SJSA1 (cell line): ENCODE measurements around the gene WHRN. TPM values are rescaled to one million over a fixed set of nuclear protein-coding genes. Genes with fewer than 3 reads are reported as not detected.

Experiments used
- DNase-seq, 2 experiments: peaks; one replicate each; pipeline ENCODE4 v3.0.0-alpha.2; 2015 to 2020; ENCODE audit warnings: low spot score in 2 of 2, low read depth in 1 of 2
- H3K27ac ChIP-seq: fragments of 250-450 bp; sonication (Bioruptor Pico); 2 replicates; pipeline ENCODE4 v1.5.1; 2020; ENCODE audit warnings: mild to moderate bottlenecking, moderate library complexity
- H3K27me3 ChIP-seq: fragments of 250-450 bp; sonication (Bioruptor Pico); replicated peaks from 2 replicates; pipeline ENCODE4 v1.5.1; 2020; ENCODE audit warnings: mild to moderate bottlenecking, moderate library complexity
- H3K36me3 ChIP-seq: fragments of 250-450 bp; sonication (Bioruptor Pico); 2 replicates; pipeline ENCODE4 v1.5.1; 2020; ENCODE audit warnings: mild to moderate bottlenecking
- H3K4me1 ChIP-seq: fragments of 250-450 bp; sonication (Bioruptor Pico); replicated peaks from 2 replicates; pipeline ENCODE4 v1.6.1; 2021; ENCODE audit warnings: mild to moderate bottlenecking
- H3K4me3 ChIP-seq: fragments of 250-450 bp; sonication (Bioruptor Pico); 2 replicates; pipeline ENCODE4 v1.5.1; 2020; ENCODE audit warnings: mild to moderate bottlenecking
- H3K9me3 ChIP-seq: fragments of 250-450 bp; sonication (Bioruptor Pico); replicated peaks from 2 replicates; pipeline ENCODE4 v1.5.1; 2020; ENCODE audit warnings: mild to moderate bottlenecking
- total RNA-seq: library from RNA; depleted of rRNA; stranded (reverse); fragments of >200 nt; shearing (Covaris generic); gene quantifications from 2 replicates; pipeline ENCODE4 v1.2.3, GENCODE V29; 2014

The WHRN gene
- total RNA-seq, 1 experiment from 2014 or later: 1.4 TPM

- Histone ChIP-seq H3K4me3 (no peak overlapping the region), H3K27ac (no peak overlapping the region), H3K9me3 (no peaks in the 10 kb centered on the region), H3K27me3 (no peaks in the 10 kb centered on the region), H3K36me3 (no peaks in the 10 kb centered on the region), H3K4me1 (peaks cover 3% of the 10 kb centered on the region)
- no peak for DNase-seq
These were observed 102.0 kb downstream of the WHRN start for GRCh38 chr9:114403153-114403756.

- H3K36me3 ChIP-seq: no peaks in the 10 kb centered on the region
- H3K27me3 ChIP-seq: no peaks in the 10 kb centered on the region
- H3K27ac ChIP-seq: no peak overlapping the region
- H3K9me3 ChIP-seq: no peaks in the 10 kb centered on the region
- peaks cover 7% of the 10 kb centered on the region for H3K4me1 ChIP-seq
- DNase-seq: no peak
- H3K4me3 ChIP-seq: no peak overlapping the region
These were observed 103.9 kb downstream of the WHRN start for GRCh38 chr9:114401344-114401743.

GRCh38 chr9:114400772-114401171 lies 104.5 kb downstream of the WHRN start:
- DNase-seq: no peak
- H3K4me1 ChIP-seq: peaks cover 7% of the 10 kb centered on the region
- H3K27ac ChIP-seq: no peak overlapping the region
- no peaks in the 10 kb centered on the region for H3K27me3 ChIP-seq
- H3K4me3 ChIP-seq: no peak overlapping the region
- H3K9me3 ChIP-seq: no peaks in the 10 kb centered on the region
- no peaks in the 10 kb centered on the region for H3K36me3 ChIP-seq

- no peaks in the 10 kb centered on the region for H3K36me3 ChIP-seq
- H3K4me3 ChIP-seq: no peak overlapping the region
- no peak for DNase-seq
- H3K27ac ChIP-seq: no peak overlapping the region
- H3K9me3 ChIP-seq: no peaks in the 10 kb centered on the region
- peaks cover 7% of the 10 kb centered on the region for H3K4me1 ChIP-seq
- no peaks in the 10 kb centered on the region for H3K27me3 ChIP-seq
These were observed 105.1 kb downstream of the WHRN start for GRCh38 chr9:114400219-114400618.

- Histone ChIP-seq H3K4me1 (peaks cover 7% of the 10 kb centered on the region), H3K4me3 (no peak overlapping the region), H3K27me3 (no peaks in the 10 kb centered on the region), H3K36me3 (no peaks in the 10 kb centered on the region), H3K9me3 (no peaks in the 10 kb centered on the region), H3K27ac (no peak overlapping the region)
- DNase-seq: no peak
These were observed 105.9 kb downstream of the WHRN start for GRCh38 chr9:114399381-114399780.

- no peaks in the 10 kb centered on the region for H3K27me3 ChIP-seq
- peak; percentile 86 to 93 for DNase-seq
- H3K9me3 ChIP-seq: no peaks in the 10 kb centered on the region
- peaks cover 7% of the 10 kb centered on the region for H3K4me1 ChIP-seq
- peak overlapping the region; percentile 41; the same call in 1 of the 2 replicates for H3K27ac ChIP-seq
- H3K4me3 ChIP-seq: peak overlapping the region; percentile 63
- no peaks in the 10 kb centered on the region for H3K36me3 ChIP-seq
These were observed 107.2 kb downstream of the WHRN start for GRCh38 chr9:114397848-114398605.

GRCh38 chr9:114397219-114397847 lies 107.9 kb downstream of the WHRN start:
- Histone ChIP-seq H3K27me3 (no peaks in the 10 kb centered on the region), H3K27ac (no peak overlapping the region), H3K9me3 (no peaks in the 10 kb centered on the region), H3K36me3 (no peaks in the 10 kb centered on the region), H3K4me3 (peak overlapping the region; percentile 63), H3K4me1 (peaks cover 7% of the 10 kb centered on the region)
- DNase-seq: no peak

GRCh38 chr9:114396558-114397218 lies 108.6 kb downstream of the WHRN start:
- Histone ChIP-seq H3K27me3 (no peaks in the 10 kb centered on the region), H3K9me3 (no peaks in the 10 kb centered on the region), H3K4me3 (no peak overlapping the region), H3K36me3 (no peaks in the 10 kb centered on the region), H3K4me1 (peaks cover 7% of the 10 kb centered on the region), H3K27ac (no peak overlapping the region)
- DNase-seq: no peak

GRCh38 chr9:114395768-114396167 lies 109.5 kb downstream of the WHRN start:
- no peak for DNase-seq
- no peaks in the 10 kb centered on the region for H3K9me3 ChIP-seq
- H3K4me1 ChIP-seq: peaks cover 7% of the 10 kb centered on the region
- no peaks in the 10 kb centered on the region for H3K27me3 ChIP-seq
- no peak overlapping the region for H3K27ac ChIP-seq
- no peak overlapping the region for H3K4me3 ChIP-seq
- no peaks in the 10 kb centered on the region for H3K36me3 ChIP-seq

GRCh38 chr9:114395334-114395617 lies 110.0 kb downstream of the WHRN start:
- no peak for DNase-seq
- H3K4me3 ChIP-seq: no peak overlapping the region
- no peaks in the 10 kb centered on the region for H3K9me3 ChIP-seq
- no peaks in the 10 kb centered on the region for H3K27me3 ChIP-seq
- H3K27ac ChIP-seq: no peak overlapping the region
- no peaks in the 10 kb centered on the region for H3K36me3 ChIP-seq
- H3K4me1 ChIP-seq: peaks cover 7% of the 10 kb centered on the region

- Histone ChIP-seq H3K27me3 (no peaks in the 10 kb centered on the region), H3K9me3 (no peaks in the 10 kb centered on the region), H3K36me3 (no peaks in the 10 kb centered on the region), H3K4me3 (no peak overlapping the region), H3K27ac (no peak overlapping the region), H3K4me1 (peaks cover 7% of the 10 kb centered on the region)
- DNase-seq: no peak
These were observed 110.5 kb downstream of the WHRN start for GRCh38 chr9:114394523-114395333.

GRCh38 chr9:114392749-114393112 lies 112.5 kb downstream of the WHRN start:
- no peak overlapping the region for H3K4me3 ChIP-seq
- peaks cover 11% of the 10 kb centered on the region for H3K4me1 ChIP-seq
- no peak for DNase-seq

GRCh38 chr9:114390952-114391351 lies 114.3 kb downstream of the WHRN start:
- Histone ChIP-seq H3K4me1 (peaks cover 24% of the 10 kb centered on the region), H3K4me3 (no peak overlapping the region), H3K27ac (no peak overlapping the region), H3K9me3 (no peaks in the 10 kb centered on the region), H3K36me3 (0 out of 2 replicates have a peak, but pooled peaks cover 4% of the 10 kb centered on the region), H3K27me3 (no peaks in the 10 kb centered on the region)
- no peak for DNase-seq

More at GRCh38 chr9:114392749-114393112, 112.5 kb downstream of the WHRN start:
- Histone ChIP-seq H3K27ac (no peak overlapping the region), H3K27me3 (no peaks in the 10 kb centered on the region), H3K9me3 (no peaks in the 10 kb centered on the region), H3K36me3 (0 out of 2 replicates have a peak, but pooled peaks cover 4% of the 10 kb centered on the region)
